ENCODE measurements around the gene FANCC. TPM values are rescaled to one million over a fixed set of nuclear protein-coding genes. Genes with fewer than 3 reads are reported as not detected.

The FANCC gene
- total RNA-seq, 1 donor = 15.9 TPM

- no peak for DNase-seq (ENCODE audit: low read depth)
- no peak overlapping the region for H3K4me3 ChIP-seq (ENCODE audit: low read depth, low read length)
- TF ChIP-seq CTCF (IDR thresholded peaks at IDR 0.05; ENCODE audit: insufficient read depth, low read length) = no peak
Observed at GRCh38 chr9:95165004-95165403, 152.5 kb downstream of the FANCC start.

GRCh38 chr9:95157481-95158151 is 159.9 kb downstream of the FANCC start:
- TF ChIP-seq CTCF (IDR thresholded peaks at IDR 0.05; ENCODE audit: insufficient read depth, low read length) = no peak
- H3K4me3 ChIP-seq (ENCODE audit: low read depth, low read length) = no peak overlapping the region
- DNase-seq (ENCODE audit: low read depth) = peak; percentile 97

GRCh38 chr9:95156074-95156473 is 161.4 kb downstream of the FANCC start:
- TF ChIP-seq CTCF (IDR thresholded peaks at IDR 0.05; ENCODE audit: insufficient read depth, low read length) = no peak
- H3K4me3 ChIP-seq (ENCODE audit: low read depth, low read length) = no peak overlapping the region
- DNase-seq (ENCODE audit: low read depth) = no peak

GRCh38 chr9:95155220-95155619 is 162.3 kb downstream of the FANCC start:
- TF ChIP-seq CTCF (IDR thresholded peaks at IDR 0.05; ENCODE audit: insufficient read depth, low read length) = no peak
- no peak for DNase-seq (ENCODE audit: low read depth)
- no peak overlapping the region for H3K4me3 ChIP-seq (ENCODE audit: low read depth, low read length)

- TF ChIP-seq CTCF (IDR thresholded peaks at IDR 0.05; ENCODE audit: insufficient read depth, low read length) = no peak
- no peak overlapping the region for H3K4me3 ChIP-seq (ENCODE audit: low read depth, low read length)
- no peak for DNase-seq (ENCODE audit: low read depth)
Observed at GRCh38 chr9:95150903-95151302, 166.6 kb downstream of the FANCC start.

- no peak for TF ChIP-seq CTCF (IDR thresholded peaks at IDR 0.05; ENCODE audit: insufficient read depth, low read length)
- H3K4me3 ChIP-seq (ENCODE audit: low read depth, low read length) = no peak overlapping the region
- no peak for DNase-seq (ENCODE audit: low read depth)
Observed at GRCh38 chr9:95148208-95148520, 169.3 kb downstream of the FANCC start.
